Smooth muscle cell (in vitro differentiated cells): ENCODE measurements around the gene PPP1R14B. TPM values are rescaled to one million over a fixed set of nuclear protein-coding genes. Genes with fewer than 3 reads are reported as not detected.

Source experiments
- DNase-seq: peaks from one replicate; lab custom pipeline; 2025; ENCODE audit not compliant: unreplicated experiment; lab: John Stamatoyannopoulos, UW
- H2AFZ ChIP-seq: fragments of 200-600 bp; sonication (generic); 2 replicates; pipeline ENCODE4 v1.6.0; 2016; ENCODE audit warnings: antibody characterized with exemption, low read depth, mild to moderate bottlenecking
- H3F3A ChIP-seq: fragments of 200-600 bp; sonication (generic); 2 replicates; pipeline ENCODE4 v1.6.0; 2017; ENCODE audit warnings: antibody characterized with exemption, low read depth
- H3K27ac ChIP-seq: fragments of 200-600 bp; sonication (generic); 2 replicates; pipeline ENCODE4 v1.5.1; 2016; ENCODE audit warnings: low read depth, mild to moderate bottlenecking
- H3K27me3 ChIP-seq: fragments of 200-600 bp; sonication (generic); 2 replicates; pipeline ENCODE4 v1.6.1; 2016; ENCODE audit warnings: low read depth, mild to moderate bottlenecking
- H3K36me3 ChIP-seq: fragments of 200-600 bp; sonication (generic); 2 replicates; pipeline ENCODE4 v1.5.1; 2016; ENCODE audit warnings: low read depth
- H3K4me1 ChIP-seq: fragments of 200-600 bp; sonication (generic); 2 replicates; pipeline ENCODE4 v1.5.1; 2016; ENCODE audit warnings: low read depth
- H3K4me2 ChIP-seq: fragments of 200-600 bp; sonication (generic); 2 replicates; pipeline ENCODE4 v1.6.0; 2016; ENCODE audit warnings: mild to moderate bottlenecking
- H3K4me3 ChIP-seq: fragments of 200-600 bp; sonication (generic); 2 replicates; pipeline ENCODE4 v1.5.1; 2016; ENCODE audit warnings: mild to moderate bottlenecking
- H3K79me2 ChIP-seq: fragments of 200-600 bp; sonication (generic); 2 replicates; pipeline ENCODE4 v1.6.0; 2016; ENCODE audit warnings: low read depth, mild to moderate bottlenecking
- H3K9ac ChIP-seq: fragments of 200-600 bp; sonication (generic); 2 replicates; pipeline ENCODE4 v1.6.0; 2016; ENCODE audit warnings: low read depth
- H3K9me3 ChIP-seq: fragments of 200-600 bp; sonication (generic); replicated peaks from 2 replicates; pipeline ENCODE4 v1.5.1; 2016; ENCODE audit warnings: low read depth
- H4K20me1 ChIP-seq: fragments of 200-600 bp; sonication (generic); 2 replicates; pipeline ENCODE4 v1.6.0; 2016; ENCODE audit warnings: low read depth
- WGBS: methylation state at CpG from one replicate; pipeline ENCODE4 v1.1.7; 2016; ENCODE audit warnings: low lambda C conversion rate; 5-methylcytosine and 5-hydroxymethylcytosine counted together
- polyA plus RNA-seq: library from polyadenylated mRNA; unstranded; fragments of >200 nt; fragmentation: Nextera tagmentation; extraction: Ambion mirVana; gene quantifications from 2 replicates; pipeline ENCODE4 v1.2.1, GENCODE V29; 2016
- total RNA-seq: library from RNA; depleted of rRNA; stranded (reverse); fragments of >200 nt; gene quantifications from 2 replicates; pipeline ENCODE4 v1.2.3, GENCODE V29; 2014
- TF ChIP-seq, protein P1 (sequence below): fragments of 200-600 bp; sonication (generic); IDR thresholded peaks from 2 replicates; pipeline ENCODE4 v1.5.1; 2017; ENCODE audit warnings: borderline replicate concordance, mild to moderate bottlenecking, antibody characterized with exemption; ENCODE audit not compliant: insufficient read depth, poor library complexity, severe bottlenecking

The PPP1R14B gene
- total and polyA plus RNA-seq, 2 experiments from 2014 or later, result 242 to 530 TPM

DNA sequence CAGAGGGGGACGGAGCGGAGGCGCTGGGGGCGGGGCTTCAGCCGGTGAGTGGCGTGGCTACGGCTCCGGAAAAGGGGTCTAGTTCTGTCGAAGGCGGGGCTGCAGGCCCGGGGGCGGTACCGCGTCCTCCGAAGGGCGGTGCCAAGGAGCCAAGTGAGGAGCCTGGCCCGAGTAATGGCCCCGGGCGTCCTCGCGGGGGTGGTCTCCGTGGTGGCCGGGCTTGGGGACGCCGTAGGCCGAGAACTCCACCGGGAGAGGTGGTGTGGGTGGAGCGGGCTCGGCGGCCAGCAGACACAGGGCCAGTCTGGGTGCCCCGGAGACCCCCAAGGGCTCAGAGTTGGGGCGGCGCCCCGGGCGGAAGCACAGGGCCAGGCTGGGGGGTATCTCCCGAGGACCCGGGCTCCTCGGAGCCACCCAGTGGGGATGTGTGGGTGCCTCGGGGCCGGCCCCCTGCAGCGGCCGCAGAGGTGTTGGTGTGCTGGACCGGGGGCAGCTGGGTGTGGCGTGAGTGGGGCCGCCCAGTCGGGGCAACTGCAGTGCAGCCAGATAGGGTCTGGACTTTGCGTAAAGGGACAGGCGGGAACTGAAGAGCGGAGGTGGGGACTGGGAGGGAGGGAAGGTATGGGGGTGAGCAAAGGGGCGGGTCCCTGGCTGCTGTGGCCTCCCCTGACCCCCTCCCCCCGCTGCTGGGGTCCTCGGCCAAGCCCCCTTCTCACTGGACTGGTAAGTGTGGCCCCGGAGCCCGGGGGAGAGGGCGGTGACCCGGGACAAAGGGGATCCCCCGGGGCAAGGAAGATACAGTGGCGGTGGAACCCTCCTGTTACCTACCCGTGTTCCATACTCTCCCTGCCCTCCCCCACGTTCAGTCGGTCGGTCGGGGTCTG is 5.0 kb downstream of the PPP1R14B start:
- Histone ChIP-seq H4K20me1 (peaks cover 30% of the 10 kb centered on the region), H3K27ac (peak overlapping the region; percentile 69), H3K4me2 (peak overlapping the region; percentile 96), H3K9ac (peak overlapping the region; percentile 78), H2AFZ (no peak overlapping the region), H3K4me3 (peak overlapping the region; percentile 89), H3K9me3 (no peaks in the 10 kb centered on the region), H3K4me1 (peaks cover 13% of the 10 kb centered on the region), H3F3A (peaks cover 21% of the 10 kb centered on the region), H3K79me2 (peaks cover 19% of the 10 kb centered on the region), H3K27me3 (no peaks in the 10 kb centered on the region), H3K36me3 (no peaks in the 10 kb centered on the region)
- TF ChIP-seq, protein P1, sequence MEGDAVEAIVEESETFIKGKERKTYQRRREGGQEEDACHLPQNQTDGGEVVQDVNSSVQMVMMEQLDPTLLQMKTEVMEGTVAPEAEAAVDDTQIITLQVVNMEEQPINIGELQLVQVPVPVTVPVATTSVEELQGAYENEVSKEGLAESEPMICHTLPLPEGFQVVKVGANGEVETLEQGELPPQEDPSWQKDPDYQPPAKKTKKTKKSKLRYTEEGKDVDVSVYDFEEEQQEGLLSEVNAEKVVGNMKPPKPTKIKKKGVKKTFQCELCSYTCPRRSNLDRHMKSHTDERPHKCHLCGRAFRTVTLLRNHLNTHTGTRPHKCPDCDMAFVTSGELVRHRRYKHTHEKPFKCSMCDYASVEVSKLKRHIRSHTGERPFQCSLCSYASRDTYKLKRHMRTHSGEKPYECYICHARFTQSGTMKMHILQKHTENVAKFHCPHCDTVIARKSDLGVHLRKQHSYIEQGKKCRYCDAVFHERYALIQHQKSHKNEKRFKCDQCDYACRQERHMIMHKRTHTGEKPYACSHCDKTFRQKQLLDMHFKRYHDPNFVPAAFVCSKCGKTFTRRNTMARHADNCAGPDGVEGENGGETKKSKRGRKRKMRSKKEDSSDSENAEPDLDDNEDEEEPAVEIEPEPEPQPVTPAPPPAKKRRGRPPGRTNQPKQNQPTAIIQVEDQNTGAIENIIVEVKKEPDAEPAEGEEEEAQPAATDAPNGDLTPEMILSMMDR, result no peak
- no peak for DNase-seq
- under 1% methylated on average over 48 of the region's 63 CpGs for WGBS

DNA sequence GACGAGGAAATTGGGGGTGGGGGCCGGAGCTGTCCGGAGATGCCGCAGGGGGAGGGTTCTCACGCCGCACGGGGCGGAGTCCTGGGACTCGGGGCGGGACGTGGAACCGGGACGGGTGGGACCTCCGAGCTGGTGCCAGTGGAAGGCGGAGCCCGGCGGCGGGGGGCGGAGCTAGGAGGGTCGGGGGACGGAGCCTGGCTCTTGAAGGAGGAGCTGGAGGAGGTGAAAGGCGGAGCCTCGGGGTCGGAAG is 5.6 kb downstream of the PPP1R14B start:
- H3K9ac ChIP-seq, result peak overlapping the region; percentile 90
- peak overlapping the region; percentile 83 for H3K4me2 ChIP-seq
- H3K9me3 ChIP-seq, result no peaks in the 10 kb centered on the region
- H2AFZ ChIP-seq, result no peak overlapping the region
- H3K27me3 ChIP-seq, result no peaks in the 10 kb centered on the region
- DNase-seq, result peak; percentile 99
- peak overlapping the region; percentile 89 for H3K4me3 ChIP-seq
- TF ChIP-seq, protein P1, result no peak
- peaks cover 13% of the 10 kb centered on the region for H3K4me1 ChIP-seq
- H3K27ac ChIP-seq, result peak overlapping the region; percentile 93
- peaks cover 30% of the 10 kb centered on the region for H4K20me1 ChIP-seq
- peaks cover 21% of the 10 kb centered on the region for H3F3A ChIP-seq
- H3K36me3 ChIP-seq, result no peaks in the 10 kb centered on the region
- 0% methylated on average over 4 of the region's 24 CpGs for WGBS
- H3K79me2 ChIP-seq, result peaks cover 17% of the 10 kb centered on the region

DNA sequence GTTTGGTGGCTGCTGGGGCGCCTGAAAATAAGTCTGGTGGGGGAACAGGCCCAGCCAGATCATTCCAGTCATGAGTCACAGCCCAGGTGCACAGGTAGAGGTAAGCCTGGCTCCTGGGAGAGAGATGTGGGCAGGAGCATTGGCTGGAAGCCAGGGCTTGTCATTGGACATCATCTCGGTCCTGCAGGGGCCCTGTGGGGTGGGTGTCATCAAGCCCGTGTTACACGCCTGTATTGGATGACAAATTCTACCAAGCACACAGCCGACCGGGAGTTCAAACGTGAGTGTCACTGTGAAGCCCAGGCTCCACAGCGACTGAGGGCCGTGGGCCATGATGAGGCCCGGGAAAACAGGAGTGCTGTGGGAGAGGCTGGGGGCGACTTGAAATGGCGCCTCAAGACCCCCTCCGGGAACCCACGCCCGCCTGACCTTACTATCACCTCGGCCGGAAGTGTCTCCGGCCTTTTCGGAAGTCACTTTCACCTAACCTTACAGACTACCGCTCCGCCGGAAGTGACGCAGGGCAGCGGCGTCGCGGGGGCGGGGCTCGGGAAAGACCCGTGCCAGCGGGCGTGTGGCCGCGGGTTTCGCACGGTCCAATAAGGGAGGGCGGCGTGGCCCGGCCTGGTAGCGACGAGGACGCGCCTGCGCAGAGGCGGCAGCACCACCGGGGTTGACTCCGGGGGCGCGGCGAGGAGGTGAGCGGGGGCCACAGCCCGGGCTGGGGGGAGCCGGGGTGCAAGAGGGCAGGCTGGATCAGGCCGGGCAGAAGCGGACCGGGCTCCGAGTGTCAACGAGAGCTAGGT is 6.1 kb downstream of the PPP1R14B start, which contains the start of gene FKBP2:
Gene FKBP2, plus strand, starts transcription at position 661 of the 806 bp plus-strand sequence. CDS start 1,293 bp downstream, outside the sequence.
- H3F3A ChIP-seq, result peaks cover 17% of the 10 kb centered on the region
- H3K9ac ChIP-seq, result peak within 1 kb of the TSS; percentile 90
- no peak within 1 kb of the TSS for H2AFZ ChIP-seq
- H3K9me3 ChIP-seq, result no peaks in the 10 kb centered on the region
- peaks cover 31% of the 10 kb centered on the region for H4K20me1 ChIP-seq
- peaks cover 13% of the 10 kb centered on the region for H3K4me1 ChIP-seq
- WGBS, result 3% methylated on average over 27 of the region's 58 CpGs
- peak; percentile 99 for DNase-seq
- H3K27me3 ChIP-seq, result no peaks in the 10 kb centered on the region
- H3K27ac ChIP-seq, result peak within 1 kb of the TSS; percentile 93
- H3K4me3 ChIP-seq, result peak within 1 kb of the TSS; percentile 89
- H3K4me2 ChIP-seq, result peak within 1 kb of the TSS; percentile 96
- no peaks in the 10 kb centered on the region for H3K36me3 ChIP-seq
- H3K79me2 ChIP-seq, result peaks cover 11% of the 10 kb centered on the region
- TF ChIP-seq, protein P1, result no peak
